ENCODE measurements around the gene OR1S1.
"Not testable (repeated sequence)": the region's sequence is repeated elsewhere in the genome, so short reads cannot be mapped to it uniquely, and the experiment has no call there.

OR1S1 gene

DNA sequence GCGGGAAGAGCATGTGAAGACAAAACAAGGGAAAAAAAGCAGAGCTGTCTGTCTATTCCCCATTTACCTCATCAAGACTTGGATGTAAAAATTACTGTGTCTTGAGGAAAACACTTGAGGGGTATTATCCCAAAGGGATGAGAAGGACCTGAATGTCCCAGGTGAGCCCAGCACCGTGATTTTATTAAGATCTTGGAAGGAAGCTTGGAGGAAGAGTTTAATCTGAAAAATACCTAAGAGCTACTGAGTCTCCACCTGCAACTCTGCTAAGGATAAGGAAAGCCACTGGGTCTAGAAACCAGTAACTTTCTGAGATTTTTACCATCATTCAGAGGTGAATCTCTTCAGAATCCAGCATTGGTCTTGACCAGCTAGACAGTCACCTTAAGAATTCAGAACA is at the start of gene OR1S1:
OR1S1 (plus strand) TSS at position 301 of the 400 bp plus-strand sequence.
- DNase-seq; H3K27me3 ChIP-seq (replicated peaks); H3K36me3 ChIP-seq (replicated peaks); in situ Hi-C loops (cut with HindIII; ENCODE audit: low pct_ligation_motif_present, low sequenced_read_pairs); H3K4me3 ChIP-seq (ENCODE audit: low read depth, low read length); H3K27ac ChIP-seq: not testable (repeated sequence)

DNA sequence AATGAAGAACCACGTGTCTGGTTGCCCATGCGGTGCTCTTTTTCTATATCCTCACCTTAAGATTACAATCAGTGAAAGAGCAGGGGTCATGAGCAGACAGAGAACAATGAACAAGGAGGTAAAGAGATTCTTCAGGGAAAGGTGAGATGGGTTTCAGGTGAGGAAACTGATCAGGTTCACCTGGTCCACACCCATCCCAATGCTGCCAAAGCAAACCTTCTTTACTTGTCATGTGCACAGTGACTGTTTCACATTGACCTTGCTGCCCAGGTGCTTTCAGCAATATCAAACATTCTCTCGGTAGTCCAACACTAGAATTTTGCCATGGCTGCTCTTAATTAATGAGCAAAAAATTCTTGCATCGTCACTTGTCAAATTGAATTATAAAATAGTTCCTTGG is 48.1 kb upstream of the OR1S1 start:
- Histone ChIP-seq H3K36me3 (replicated peaks) (no peaks in the 10 kb centered on the region), H3K27me3 (replicated peaks) (no peaks in the 10 kb centered on the region), H3K4me3 (ENCODE audit: low read depth, low read length) (no peak overlapping the region), H3K27ac (no peak overlapping the region)
- TF ChIP-seq, protein P1, sequence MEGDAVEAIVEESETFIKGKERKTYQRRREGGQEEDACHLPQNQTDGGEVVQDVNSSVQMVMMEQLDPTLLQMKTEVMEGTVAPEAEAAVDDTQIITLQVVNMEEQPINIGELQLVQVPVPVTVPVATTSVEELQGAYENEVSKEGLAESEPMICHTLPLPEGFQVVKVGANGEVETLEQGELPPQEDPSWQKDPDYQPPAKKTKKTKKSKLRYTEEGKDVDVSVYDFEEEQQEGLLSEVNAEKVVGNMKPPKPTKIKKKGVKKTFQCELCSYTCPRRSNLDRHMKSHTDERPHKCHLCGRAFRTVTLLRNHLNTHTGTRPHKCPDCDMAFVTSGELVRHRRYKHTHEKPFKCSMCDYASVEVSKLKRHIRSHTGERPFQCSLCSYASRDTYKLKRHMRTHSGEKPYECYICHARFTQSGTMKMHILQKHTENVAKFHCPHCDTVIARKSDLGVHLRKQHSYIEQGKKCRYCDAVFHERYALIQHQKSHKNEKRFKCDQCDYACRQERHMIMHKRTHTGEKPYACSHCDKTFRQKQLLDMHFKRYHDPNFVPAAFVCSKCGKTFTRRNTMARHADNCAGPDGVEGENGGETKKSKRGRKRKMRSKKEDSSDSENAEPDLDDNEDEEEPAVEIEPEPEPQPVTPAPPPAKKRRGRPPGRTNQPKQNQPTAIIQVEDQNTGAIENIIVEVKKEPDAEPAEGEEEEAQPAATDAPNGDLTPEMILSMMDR (IDR thresholded peaks at IDR 0.05; ENCODE audit: low read depth, low read length, missing control alignments), result no peak
- in situ Hi-C loops (cut with HindIII; ENCODE audit: low pct_ligation_motif_present, low sequenced_read_pairs), result no loop called here
- DNase-seq, result no peak

DNA sequence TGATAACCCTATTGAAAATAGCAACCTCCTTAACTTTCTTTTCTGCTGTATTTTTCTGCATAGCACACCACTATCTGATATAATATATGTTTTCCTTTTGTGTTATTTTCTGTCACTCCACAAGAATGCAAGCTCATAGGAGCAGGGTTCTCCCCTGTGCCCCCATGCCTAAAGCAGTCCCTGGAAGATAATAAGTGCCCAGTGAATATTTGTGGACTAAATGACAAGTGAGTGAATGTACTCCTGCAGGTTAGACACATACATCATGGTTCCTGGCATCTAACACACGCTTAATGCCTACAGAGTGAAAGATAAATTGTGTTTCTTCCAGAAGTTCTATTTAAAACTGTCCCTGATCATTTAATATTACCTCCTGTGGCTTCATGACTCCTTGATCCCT is 47.5 kb upstream of the OR1S1 start:
- no peak overlapping the region for H3K4me3 ChIP-seq (ENCODE audit: low read depth, low read length)
- no peaks in the 10 kb centered on the region for H3K36me3 ChIP-seq (replicated peaks)
- TF ChIP-seq, protein P1 (IDR thresholded peaks at IDR 0.05; ENCODE audit: low read depth, low read length, missing control alignments), result no peak
- H3K27me3 ChIP-seq (replicated peaks), result no peaks in the 10 kb centered on the region
- DNase-seq, result no peak
- no peak overlapping the region for H3K27ac ChIP-seq
- in situ Hi-C loops (cut with HindIII; ENCODE audit: low pct_ligation_motif_present, low sequenced_read_pairs), result no loop called here

DNA sequence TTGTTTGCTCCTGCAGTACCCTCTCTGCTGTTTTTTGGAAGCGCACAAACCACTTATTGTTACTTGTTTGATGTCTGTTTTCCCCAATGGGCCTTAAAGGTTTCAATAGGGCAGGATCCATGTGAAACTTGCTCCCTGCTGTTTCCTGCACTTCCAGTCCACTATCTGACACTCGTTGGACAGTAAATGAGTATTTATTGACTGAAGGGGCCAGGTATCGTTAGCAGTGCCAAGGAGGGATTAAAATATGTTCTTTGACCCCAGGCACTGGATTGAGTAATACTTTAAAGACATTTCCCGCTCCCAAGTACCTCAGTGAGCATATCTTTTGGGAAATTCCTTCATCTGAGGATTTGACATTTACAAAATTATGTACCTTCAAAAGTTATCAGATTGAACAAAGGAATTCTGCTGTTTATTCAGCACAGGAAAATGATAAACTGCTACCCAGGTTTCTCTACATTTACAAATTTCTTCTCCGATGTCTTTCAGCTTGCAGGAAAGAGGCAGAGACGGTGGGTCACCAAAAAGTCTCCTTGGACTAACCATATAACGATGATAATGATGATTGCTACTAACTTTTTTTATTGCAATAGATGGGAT is 46.9 kb upstream of the OR1S1 start:
- TF ChIP-seq, protein P1 (IDR thresholded peaks at IDR 0.05; ENCODE audit: low read depth, low read length, missing control alignments), result no peak
- no peak for DNase-seq
- Histone ChIP-seq H3K27ac (no peak overlapping the region), H3K4me3 (ENCODE audit: low read depth, low read length) (no peak overlapping the region), H3K36me3 (replicated peaks) (no peaks in the 10 kb centered on the region), H3K27me3 (replicated peaks) (no peaks in the 10 kb centered on the region)
- in situ Hi-C loops (cut with HindIII; ENCODE audit: low pct_ligation_motif_present, low sequenced_read_pairs), result no loop called here

DNA sequence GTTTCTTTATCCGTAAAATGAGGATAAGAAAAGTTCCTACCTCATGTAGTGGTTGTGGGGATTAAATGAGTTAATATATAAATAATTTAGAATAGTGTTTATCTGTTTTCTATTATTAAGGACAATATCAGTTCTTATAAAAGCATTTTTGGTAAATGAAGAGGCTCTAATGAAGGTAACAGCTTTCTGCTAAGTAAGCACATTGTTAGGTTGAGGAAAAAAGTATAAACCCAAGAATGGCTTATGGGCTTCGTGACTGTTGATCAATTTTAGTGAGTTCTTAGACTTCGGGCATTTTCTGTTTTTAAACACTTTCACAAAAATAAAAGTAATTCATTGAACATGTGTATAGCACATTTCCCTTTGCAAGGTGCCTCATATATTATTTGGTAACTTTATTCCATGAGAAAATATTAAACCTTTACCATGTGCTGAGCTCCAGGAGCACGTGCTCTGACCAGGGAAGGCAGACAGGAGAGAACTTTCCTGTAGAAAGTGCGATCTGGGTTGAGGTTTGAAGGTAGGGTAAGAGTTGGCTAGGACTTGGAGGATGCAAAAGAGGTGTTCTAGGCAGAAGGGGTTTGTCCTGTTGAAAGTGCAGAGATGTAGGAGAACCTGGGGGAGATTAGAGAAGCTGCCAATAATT is 35.0 kb upstream of the OR1S1 start:
- no peaks in the 10 kb centered on the region for H3K36me3 ChIP-seq (replicated peaks)
- in situ Hi-C loops (cut with HindIII; ENCODE audit: low pct_ligation_motif_present, low sequenced_read_pairs), result no loop called here

DNA sequence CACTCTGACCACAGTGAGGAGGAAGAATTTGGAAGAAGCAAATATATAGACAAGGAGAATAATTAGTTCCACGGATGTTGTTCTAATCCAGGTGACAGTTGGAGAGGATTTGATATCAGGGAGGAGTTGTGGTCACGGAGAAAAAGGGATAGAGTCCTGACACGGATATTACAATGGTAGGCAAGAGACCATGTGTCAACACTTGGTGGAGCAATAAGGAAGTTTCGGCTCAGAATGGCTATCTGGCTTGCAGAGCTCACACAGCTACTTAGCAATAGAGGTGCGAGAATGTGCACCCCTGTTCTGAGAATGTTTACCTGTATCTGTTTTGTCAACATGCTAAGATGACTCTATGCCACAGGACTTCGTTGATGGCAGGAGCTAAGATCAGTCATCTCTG is 34.1 kb upstream of the OR1S1 start:
- H3K27ac ChIP-seq, result no peak overlapping the region
- no peak for DNase-seq
- TF ChIP-seq, protein P1 (IDR thresholded peaks at IDR 0.05; ENCODE audit: low read depth, low read length, missing control alignments), result no peak
- no peak overlapping the region for H3K4me3 ChIP-seq (ENCODE audit: low read depth, low read length)
- no peaks in the 10 kb centered on the region for H3K36me3 ChIP-seq (replicated peaks)
- in situ Hi-C loops (cut with HindIII; ENCODE audit: low pct_ligation_motif_present, low sequenced_read_pairs), result no loop called here
- H3K27me3 ChIP-seq (replicated peaks), result no peaks in the 10 kb centered on the region

More for the DNA sequence above, 35.0 kb upstream of the OR1S1 start:
- DNase-seq, result no peak
- no peak overlapping the region for H3K27ac ChIP-seq
- no peaks in the 10 kb centered on the region for H3K27me3 ChIP-seq (replicated peaks)
- no peak overlapping the region for H3K4me3 ChIP-seq (ENCODE audit: low read depth, low read length)
- TF ChIP-seq, protein P1 (IDR thresholded peaks at IDR 0.05; ENCODE audit: low read depth, low read length, missing control alignments), result no peak
